Psoas muscle (tissue), 8 donors: Measurements from ENCODE around the gene CLDN5. TPM values are rescaled to one million over a fixed set of nuclear protein-coding genes. Genes with fewer than 3 reads are reported as not detected.

Experiments used
- ATAC-seq, 4 donors: fragments of 200-7000 bp; cut with Tn5 transposase; one replicate each; pipeline ENCODE4 v1.9.1; 2020; ENCODE audit warnings: moderate library complexity in 3 of 4, mild to moderate bottlenecking in 2 of 4
- DNase-seq, 2 donors: peaks; one replicate each; pipeline ENCODE4 v3.0.0-alpha.2; 2020
- H3K27ac ChIP-seq: fragments of 200-600 bp; one replicate; pipeline ENCODE4 v1.8.0; 2022
- H3K27me3 ChIP-seq, 3 donors: fragments of 200-600 bp in 1 of 3; one replicate each; pipeline versions ENCODE4 v1.6.1 to v1.8.0; 2013 to 2022; ENCODE audit warnings: low read length in 2 of 3, mild to moderate bottlenecking in 2 of 3, moderate library complexity in 1 of 3; ENCODE audit not compliant: insufficient read depth in 3 of 3
- H3K36me3 ChIP-seq, 2 donors: fragments of 200-600 bp in 1 of 2; one replicate each; pipeline versions ENCODE4 v1.6.1 to v1.8.0; 2013 to 2022; ENCODE audit warnings: low read depth in 1 of 2, mild to moderate bottlenecking in 1 of 2, moderate library complexity in 1 of 2; ENCODE audit not compliant: insufficient read depth in 1 of 2
- H3K4me1 ChIP-seq: fragments of 200-600 bp; one replicate; pipeline ENCODE4 v1.8.0; 2022
- H3K4me3 ChIP-seq: fragments of 200-600 bp; one replicate; pipeline ENCODE4 v1.8.0; 2022; ENCODE audit warnings: mild to moderate bottlenecking
- H3K9me3 ChIP-seq: fragments of 200-600 bp; one replicate; pipeline ENCODE4 v1.8.0; 2022
- CTCF ChIP-seq: fragments of 200-600 bp; IDR thresholded peaks from one replicate; pipeline ENCODE4 v1.8.0; 2022; ENCODE audit warnings: antibody characterized with exemption
- WGBS, 3 donors: extraction: QIAGEN DNeasy Blood & Tissue Kit; methylation state at CpG; one replicate each; pipeline versions ENCODE4 v1.1.6 to v1.1.7; 2013; 5-methylcytosine and 5-hydroxymethylcytosine counted together
- intact Hi-C, 2 donors: fragments of 100-400 bp; cut with DNase I; formaldehyde crosslinking; loops; one replicate each; pipeline versions ENCODE4 v1.11.0 to v1.14.2; 2022
- polyA plus RNA-seq, 3 donors: library from polyadenylated mRNA; stranded (reverse); fragments of 200-250 nt; gene quantifications; one replicate each; pipeline ENCODE4 v1.2.3, GENCODE V29; 2013
- total RNA-seq, 4 donors: library from RNA; stranded (reverse); fragmentation: NEBNext Ultra II Directional in 2 of 4; extraction: Animal tissue kit (Norgen Biotek cat#: 25700) in 2 of 4; gene quantifications; one replicate each; pipeline versions ENCODE4 v1.2.1 to v1.2.4, GENCODE V29; 2021 to 2023
- donor health status: healthy with polysubstance abuse.
- donor health status: DM: no; HTN: no; CAD: no; lungs with moderate emphysema.
- donor health status: Bipolar disorder and iron deficiency.
- donor health status: healthy.
- donor health status: DM: yes; HTN: yes; CAD: no.
- donor health status: DM: no; HTN: no; CAD: no.
- donor health status: DM: no; HTN: no; CAD: no.
- donor health status: DM: yes; HTN: yes; CAD: no.

The CLDN5 gene
- total and polyA plus RNA-seq, 7 donors, result 23.0 to 138 (median 42.3) TPM

GRCh38 chr22:19498154-19498865 lies 25.9 kb downstream of the CLDN5 start:
- intact Hi-C loops, result loop anchor here in 1 of 2 donors (5.0 kb wide), 1 partner anchor 134 kb away; no protein-coding TSS in a partner anchor
- no peaks in the 10 kb centered on the region for H3K4me1 ChIP-seq
- DNase-seq (no peak), ATAC-seq (no peak)
- H3K4me3 ChIP-seq, result no peak overlapping the region
- no peaks in the 10 kb centered on the region for H3K9me3 ChIP-seq
- no peaks in the 10 kb centered on the region for H3K36me3 ChIP-seq
- H3K27ac ChIP-seq, result no peak overlapping the region
- no peak for TF ChIP-seq CTCF
- no peaks in the 10 kb centered on the region for H3K27me3 ChIP-seq
- WGBS, 3 donors, result 92 to 99% (median 96%) methylated on average over 7 of the region's 7 CpGs

GRCh38 chr22:19497245-19497644 lies 27.0 kb downstream of the CLDN5 start:
- Histone ChIP-seq H3K4me1 (no peaks in the 10 kb centered on the region), H3K27ac (no peak overlapping the region), H3K4me3 (no peak overlapping the region), H3K9me3 (no peaks in the 10 kb centered on the region), H3K36me3 (no peaks in the 10 kb centered on the region), H3K27me3 (no peaks in the 10 kb centered on the region)
- peak in 3 of 4 donors; percentile 50 to 71 (median 57) for ATAC-seq
- DNase-seq, result no peak
- WGBS, 3 donors, result 29 to 41% (median 34%) methylated on average over 3 of the region's 3 CpGs
- intact Hi-C loops, result loop anchor here (2.0 to 5.0 kb wide), 2 partner anchors 134 to 135 kb away; no protein-coding TSS in a partner anchor
- TF ChIP-seq CTCF, result no peak

- H3K9me3 ChIP-seq, result no peaks in the 10 kb centered on the region
- no peaks in the 10 kb centered on the region for H3K36me3 ChIP-seq
- H3K27me3 ChIP-seq, result no peaks in the 10 kb centered on the region
- no peak for DNase-seq
- no peak overlapping the region for H3K4me3 ChIP-seq
- intact Hi-C loops, result loop anchor here (2.0 to 5.0 kb wide), 2 partner anchors 135 to 136 kb away; no protein-coding TSS in a partner anchor
- TF ChIP-seq CTCF, result no peak
- no peaks in the 10 kb centered on the region for H3K4me1 ChIP-seq
- ATAC-seq, result no peak
- WGBS, 3 donors, result 93 to 98% (median 95%) methylated on average over 3 of the region's 3 CpGs
- H3K27ac ChIP-seq, result no peak overlapping the region
Measured at GRCh38 chr22:19496324-19496630, 27.9 kb downstream of the CLDN5 start.

GRCh38 chr22:19495562-19496323 lies 28.5 kb downstream of the CLDN5 start:
- no peak for DNase-seq
- intact Hi-C loops, result loop anchor here (2.0 to 5.0 kb wide), 2 partner anchors 135 to 137 kb away; no protein-coding TSS in a partner anchor
- ATAC-seq, result no peak
- Histone ChIP-seq H3K27me3 (no peaks in the 10 kb centered on the region), H3K9me3 (no peaks in the 10 kb centered on the region), H3K4me1 (no peaks in the 10 kb centered on the region), H3K4me3 (no peak overlapping the region), H3K27ac (no peak overlapping the region), H3K36me3 (no peaks in the 10 kb centered on the region)
- WGBS, 3 donors, result 54 to 64% (median 54%) methylated on average over 5 of the region's 5 CpGs
- TF ChIP-seq CTCF, result peak; percentile 33
